ENCODE data around the gene SLC5A9.

SLC5A9 gene

GRCh38 chr1:48186306-48186839 is 36.1 kb upstream of the SLC5A9 start:
- Mint-ChIP-seq H3K4me1 (no peaks in the 10 kb centered on the region), H3K27ac (no peak overlapping the region), H3K9me3 (peaks cover 45% of the 10 kb centered on the region), H3K27me3 (ENCODE audit: low read depth) (peaks cover 6% of the 10 kb centered on the region), H3K36me3 (ENCODE audit: low read depth) (peaks cover 13% of the 10 kb centered on the region), H3K4me3 (no peak overlapping the region)
- no peak for TF ChIP-seq CTCF (IDR thresholded peaks at IDR 0.05; ENCODE audit: unreplicated experiment in 3 of 3)

GRCh38 chr1:48187969-48188563 is 34.5 kb upstream of the SLC5A9 start:
- TF ChIP-seq CTCF (IDR thresholded peaks at IDR 0.05; ENCODE audit: unreplicated experiment in 3 of 3), result no peak
- H3K9me3 Mint-ChIP-seq, result peaks cover 47% of the 10 kb centered on the region
- peaks cover 10% of the 10 kb centered on the region for H3K27me3 Mint-ChIP-seq (ENCODE audit: low read depth)
- no peak overlapping the region for H3K27ac Mint-ChIP-seq
- no peaks in the 10 kb centered on the region for H3K4me1 Mint-ChIP-seq
- H3K36me3 Mint-ChIP-seq (ENCODE audit: low read depth), result peaks cover 13% of the 10 kb centered on the region
- no peak overlapping the region for H3K4me3 Mint-ChIP-seq

- TF ChIP-seq CTCF (IDR thresholded peaks at IDR 0.05; ENCODE audit: unreplicated experiment in 3 of 3), result no peak
- H3K36me3 Mint-ChIP-seq (ENCODE audit: low read depth), result peaks cover 13% of the 10 kb centered on the region
- H3K27me3 Mint-ChIP-seq (ENCODE audit: low read depth), result peaks cover 15% of the 10 kb centered on the region
- H3K27ac Mint-ChIP-seq, result no peak overlapping the region
- no peak overlapping the region for H3K4me3 Mint-ChIP-seq
- H3K9me3 Mint-ChIP-seq, result peaks cover 42% of the 10 kb centered on the region
- no peaks in the 10 kb centered on the region for H3K4me1 Mint-ChIP-seq
Observed at GRCh38 chr1:48190881-48191280, 31.6 kb upstream of the SLC5A9 start.

- TF ChIP-seq CTCF (IDR thresholded peaks at IDR 0.05; ENCODE audit: unreplicated experiment in 3 of 3), result no peak
- Mint-ChIP-seq H3K4me1 (no peaks in the 10 kb centered on the region), H3K27ac (no peak overlapping the region), H3K36me3 (ENCODE audit: low read depth) (peaks cover 9% of the 10 kb centered on the region), H3K4me3 (no peak overlapping the region), H3K27me3 (ENCODE audit: low read depth) (peaks cover 31% of the 10 kb centered on the region), H3K9me3 (peaks cover 14% of the 10 kb centered on the region)
Observed at GRCh38 chr1:48194801-48195200, 27.7 kb upstream of the SLC5A9 start.

- no peak for TF ChIP-seq CTCF (IDR thresholded peaks at IDR 0.05; ENCODE audit: unreplicated experiment in 3 of 3)
- no peaks in the 10 kb centered on the region for H3K4me1 Mint-ChIP-seq
- no peaks in the 10 kb centered on the region for H3K36me3 Mint-ChIP-seq (ENCODE audit: low read depth)
- peaks cover 35% of the 10 kb centered on the region for H3K27me3 Mint-ChIP-seq (ENCODE audit: low read depth)
- peaks cover 3% of the 10 kb centered on the region for H3K9me3 Mint-ChIP-seq
- H3K27ac Mint-ChIP-seq, result no peak overlapping the region
- H3K4me3 Mint-ChIP-seq, result no peak overlapping the region
Observed at GRCh38 chr1:48196237-48196636, 26.3 kb upstream of the SLC5A9 start.

- TF ChIP-seq CTCF (IDR thresholded peaks at IDR 0.05; ENCODE audit: unreplicated experiment in 3 of 3), result no peak
- Mint-ChIP-seq H3K27me3 (ENCODE audit: low read depth) (peaks cover 36% of the 10 kb centered on the region), H3K36me3 (ENCODE audit: low read depth) (no peaks in the 10 kb centered on the region), H3K27ac (no peak overlapping the region), H3K9me3 (no peaks in the 10 kb centered on the region), H3K4me1 (no peaks in the 10 kb centered on the region), H3K4me3 (no peak overlapping the region)
Observed at GRCh38 chr1:48198970-48199369, 23.5 kb upstream of the SLC5A9 start.

Data from nephron (organoid).